HEK293 (cell line): ENCODE measurements around the gene SLC16A10.
A peak's percentile ranks its signal among the peaks of the same experiment; 100 is the strongest.

ENCODE experiments used
- CTCF ChIA-PET: fragments of 350-600 bp; formaldehyde crosslinking; extraction: SDS; loops from one replicate; lab custom pipeline; 2021; ENCODE audit warnings: antibody characterized with exemption; lab: Yijun Ruan, JAX
- POLR2A ChIA-PET: fragments of 300-600 bp; formaldehyde crosslinking; extraction: SDS; loops from one replicate; lab custom pipeline; 2020; ENCODE audit warnings: antibody characterized with exemption, inconsistent platforms; lab: Yijun Ruan, JAX
- H3K27ac ChIP-seq: fragments of 200-500 bp; sonication (Bioruptor generic); 2 replicates; pipeline ENCODE4 v1.5.1; 2014; ENCODE audit warnings: low read depth, low read length, control low read depth, inconsistent platforms; ENCODE audit errors: extremely low read depth
- H3K36me3 ChIP-seq, 2 experiments: fragments of 200-500 bp in 1 of 2; sonication (Bioruptor generic) in 1 of 2; 1 replicate in 1 of 2; 2 replicates in 1 of 2; pipeline ENCODE4 v1.5.1; 2014 to 2017; ENCODE audit warnings: inconsistent platforms in 2 of 2, low read length in 2 of 2; ENCODE audit not compliant: control insufficient read depth in 2 of 2, insufficient read depth in 1 of 2
- H3K4me1 ChIP-seq: fragments of 200-500 bp; sonication (Bioruptor generic); 2 replicates; pipeline ENCODE4 v1.5.1; 2014; ENCODE audit warnings: mild to moderate bottlenecking, low read length, inconsistent platforms; ENCODE audit not compliant: control insufficient read depth, insufficient read depth
- H3K4me3 ChIP-seq: 2 replicates; pipeline ENCODE4 v1.5.1; 2011; ENCODE audit warnings: low read depth, mild to moderate bottlenecking, control low read depth, low read length, moderate library complexity
- H3K9me3 ChIP-seq: fragments of 200-500 bp; sonication (Bioruptor generic); 2 replicates; pipeline ENCODE4 v1.5.1; 2014; ENCODE audit warnings: low read depth, low read length, inconsistent platforms; ENCODE audit not compliant: control insufficient read depth, insufficient read depth
- BCL11B ChIP-seq: fragments of 450-650 bp; formaldehyde crosslinking; IDR thresholded peaks from 2 replicates; pipeline ENCODE4 v1.5.1; 2016; ENCODE audit warnings: low read depth, missing biosample characterization, missing genetic modification characterization
- GFI1B ChIP-seq: fragments of 450-650 bp; formaldehyde crosslinking; IDR thresholded peaks from 2 replicates; pipeline ENCODE4 v1.5.1; 2016; ENCODE audit warnings: missing biosample characterization, missing genetic modification characterization
- HOXA7 ChIP-seq: sonication (generic); formaldehyde crosslinking; IDR thresholded peaks from 2 replicates; pipeline ENCODE4 v1.8.1; 2022; ENCODE audit warnings: missing genetic modification reagents, borderline replicate concordance
- HOXD13 ChIP-seq: sonication (generic); formaldehyde crosslinking; IDR thresholded peaks from 2 replicates; pipeline ENCODE4 v1.8.0; 2022; ENCODE audit warnings: missing genetic modification reagents, borderline replicate concordance
- IKZF3 ChIP-seq: fragments of 450-650 bp; IDR thresholded peaks from 2 replicates; pipeline ENCODE4 v1.5.0; 2018; ENCODE audit warnings: missing biosample characterization, mild to moderate bottlenecking, missing genetic modification characterization, moderate library complexity
- KLF16 ChIP-seq: fragments of 450-650 bp; formaldehyde crosslinking; IDR thresholded peaks from 2 replicates; pipeline ENCODE4 v1.5.1; 2017; ENCODE audit warnings: missing biosample characterization, missing genetic modification characterization
- PRDM4 ChIP-seq: fragments of 450-650 bp; formaldehyde crosslinking; IDR thresholded peaks from 2 replicates; pipeline ENCODE4 v1.5.1; 2017; ENCODE audit warnings: missing biosample characterization, missing genetic modification characterization
- PRDM6 ChIP-seq: fragments of 450-650 bp; formaldehyde crosslinking; IDR thresholded peaks from 2 replicates; pipeline ENCODE4 v1.5.1; 2017; ENCODE audit warnings: missing biosample characterization, missing genetic modification characterization
- SP3 ChIP-seq: fragments of 450-650 bp; formaldehyde crosslinking; IDR thresholded peaks from 2 replicates; pipeline ENCODE4 v1.5.1; 2016; ENCODE audit warnings: missing biosample characterization, missing genetic modification characterization
- TRIM28 ChIP-seq: IDR thresholded peaks from 2 replicates; pipeline ENCODE4 v1.6.1; 2011; ENCODE audit warnings: low read length, control low read depth, borderline replicate concordance
- ZBTB17 ChIP-seq: fragments of 450-650 bp; formaldehyde crosslinking; IDR thresholded peaks from 2 replicates; pipeline ENCODE4 v1.5.1; 2016; ENCODE audit warnings: missing biosample characterization, missing genetic modification characterization
- ZFP3 ChIP-seq: fragments of 450-650 bp; formaldehyde crosslinking; IDR thresholded peaks from 2 replicates; pipeline ENCODE4 v1.5.1; 2016; ENCODE audit warnings: low read depth, missing biosample characterization, missing genetic modification characterization
- ZFP41 ChIP-seq: fragments of 450-650 bp; formaldehyde crosslinking; IDR thresholded peaks from 2 replicates; pipeline ENCODE4 v1.5.1; 2016; ENCODE audit warnings: missing biosample characterization, missing genetic modification characterization, borderline replicate concordance
- ZNF112 ChIP-seq: fragments of 450-650 bp; formaldehyde crosslinking; IDR thresholded peaks from 2 replicates; pipeline ENCODE4 v1.5.0; 2017; ENCODE audit warnings: missing biosample characterization, missing genetic modification characterization
- ZNF184 ChIP-seq: fragments of 450-650 bp; IDR thresholded peaks from 2 replicates; pipeline ENCODE4 v1.5.1; 2018; ENCODE audit warnings: missing biosample characterization, mild to moderate bottlenecking, missing genetic modification characterization
- ZNF302 ChIP-seq: fragments of 450-650 bp; formaldehyde crosslinking; IDR thresholded peaks from 2 replicates; pipeline ENCODE4 v1.5.1; 2016; ENCODE audit warnings: missing biosample characterization, missing genetic modification characterization, low read depth
- ZNF324 ChIP-seq: fragments of 450-650 bp; formaldehyde crosslinking; IDR thresholded peaks from 2 replicates; pipeline ENCODE4 v1.5.1; 2016; ENCODE audit warnings: missing biosample characterization, missing genetic modification characterization
- ZNF341 ChIP-seq: fragments of 450-650 bp; formaldehyde crosslinking; IDR thresholded peaks from 2 replicates; pipeline ENCODE4; 2016; ENCODE audit warnings: low read depth, missing biosample characterization, missing genetic modification characterization
- ZNF48 ChIP-seq: fragments of 450-650 bp; formaldehyde crosslinking; IDR thresholded peaks from 2 replicates; pipeline ENCODE4 v1.5.1; 2016; ENCODE audit warnings: missing biosample characterization, missing genetic modification characterization
- ZNF514 ChIP-seq: fragments of 450-650 bp; formaldehyde crosslinking; IDR thresholded peaks from 2 replicates; pipeline ENCODE4 v1.5.1; 2016; ENCODE audit warnings: missing biosample characterization, missing genetic modification characterization
- ZNF600 ChIP-seq: fragments of 450-650 bp; formaldehyde crosslinking; IDR thresholded peaks from 2 replicates; pipeline ENCODE4 v1.5.1; 2016; ENCODE audit warnings: missing biosample characterization, missing genetic modification characterization
- ZNF677 ChIP-seq: fragments of 450-650 bp; IDR thresholded peaks from 2 replicates; pipeline ENCODE4 v1.5.0; 2018; ENCODE audit warnings: missing biosample characterization, mild to moderate bottlenecking, missing genetic modification characterization, moderate library complexity
- ZNF76 ChIP-seq: fragments of 450-650 bp; formaldehyde crosslinking; IDR thresholded peaks from 2 replicates; pipeline ENCODE4; 2016; ENCODE audit warnings: low read depth, missing biosample characterization, missing genetic modification characterization, borderline replicate concordance
- ZNF785 ChIP-seq: fragments of 450-650 bp; formaldehyde crosslinking; IDR thresholded peaks from 2 replicates; pipeline ENCODE4 v1.5.1; 2016; ENCODE audit warnings: missing biosample characterization, missing genetic modification characterization
- ZNF791 ChIP-seq: fragments of 450-650 bp; formaldehyde crosslinking; IDR thresholded peaks from 2 replicates; pipeline ENCODE4 v1.5.1; 2016; ENCODE audit warnings: missing biosample characterization, missing genetic modification characterization
- ZSCAN18 ChIP-seq: fragments of 450-650 bp; formaldehyde crosslinking; IDR thresholded peaks from 2 replicates; pipeline ENCODE4 v1.5.1; 2016; ENCODE audit warnings: missing biosample characterization, missing genetic modification characterization
- ZSCAN23 ChIP-seq: fragments of 450-650 bp; formaldehyde crosslinking; IDR thresholded peaks from 2 replicates; pipeline ENCODE4 v1.5.1; 2016; ENCODE audit warnings: missing biosample characterization, missing genetic modification characterization
- TF ChIP-seq, protein P1 (sequence below): fragments of 450-650 bp; formaldehyde crosslinking; IDR thresholded peaks from 2 replicates; pipeline ENCODE4; 2016; ENCODE audit warnings: missing biosample characterization, missing genetic modification characterization
- TF ChIP-seq, protein P2 (sequence below): fragments of 450-650 bp; formaldehyde crosslinking; IDR thresholded peaks from 2 replicates; pipeline ENCODE4 v1.5.1; 2016; ENCODE audit warnings: missing biosample characterization, missing genetic modification characterization

Gene SLC16A10

GRCh38 chr6:111121789-111122350, 34.6 kb downstream of the SLC16A10 start:
- TF ChIP-seq GFI1B (tag by site-specific recombination) (no peak), ZNF76 (no peak), ZNF184 (tag by site-specific recombination) (no peak), HOXD13 (CRISPR knock-in tag) (no peak), ZNF302 (tag by site-specific recombination) (no peak), KLF16 (tag by site-specific recombination) (no peak), SP3 (tag by site-specific recombination) (no peak), BCL11B (tag by site-specific recombination) (no peak), ZSCAN18 (no peak), PRDM4 (tag by site-specific recombination) (no peak), ZBTB17 (tag by site-specific recombination) (no peak), ZNF791 (tag by site-specific recombination) (no peak), ZNF514 (no peak)
- TF ChIP-seq, protein P1, sequence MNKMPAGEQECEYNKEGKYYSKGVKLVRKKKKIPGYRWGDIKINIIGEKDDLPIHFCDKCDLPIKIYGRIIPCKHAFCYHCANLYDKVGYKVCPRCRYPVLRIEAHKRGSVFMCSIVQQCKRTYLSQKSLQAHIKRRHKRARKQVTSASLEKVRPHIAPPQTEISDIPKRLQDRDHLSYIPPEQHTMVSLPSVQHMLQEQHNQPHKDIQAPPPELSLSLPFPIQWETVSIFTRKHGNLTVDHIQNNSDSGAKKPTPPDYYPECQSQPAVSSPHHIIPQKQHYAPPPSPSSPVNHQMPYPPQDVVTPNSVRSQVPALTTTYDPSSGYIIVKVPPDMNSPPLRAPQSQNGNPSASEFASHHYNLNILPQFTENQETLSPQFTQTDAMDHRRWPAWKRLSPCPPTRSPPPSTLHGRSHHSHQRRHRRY (tag by site-specific recombination): no peak
- Histone ChIP-seq H3K4me1 (peaks cover 7% of the 10 kb centered on the region; the same call in 1 of the 2 replicates), H3K4me3 (no peak overlapping the region), H3K36me3 (no peaks in the 10 kb centered on the region), H3K9me3 (no peaks in the 10 kb centered on the region), H3K27ac (no peak overlapping the region)
- CTCF ChIA-PET: no interaction called here
- POLR2A ChIA-PET: no interaction called here

DNA sequence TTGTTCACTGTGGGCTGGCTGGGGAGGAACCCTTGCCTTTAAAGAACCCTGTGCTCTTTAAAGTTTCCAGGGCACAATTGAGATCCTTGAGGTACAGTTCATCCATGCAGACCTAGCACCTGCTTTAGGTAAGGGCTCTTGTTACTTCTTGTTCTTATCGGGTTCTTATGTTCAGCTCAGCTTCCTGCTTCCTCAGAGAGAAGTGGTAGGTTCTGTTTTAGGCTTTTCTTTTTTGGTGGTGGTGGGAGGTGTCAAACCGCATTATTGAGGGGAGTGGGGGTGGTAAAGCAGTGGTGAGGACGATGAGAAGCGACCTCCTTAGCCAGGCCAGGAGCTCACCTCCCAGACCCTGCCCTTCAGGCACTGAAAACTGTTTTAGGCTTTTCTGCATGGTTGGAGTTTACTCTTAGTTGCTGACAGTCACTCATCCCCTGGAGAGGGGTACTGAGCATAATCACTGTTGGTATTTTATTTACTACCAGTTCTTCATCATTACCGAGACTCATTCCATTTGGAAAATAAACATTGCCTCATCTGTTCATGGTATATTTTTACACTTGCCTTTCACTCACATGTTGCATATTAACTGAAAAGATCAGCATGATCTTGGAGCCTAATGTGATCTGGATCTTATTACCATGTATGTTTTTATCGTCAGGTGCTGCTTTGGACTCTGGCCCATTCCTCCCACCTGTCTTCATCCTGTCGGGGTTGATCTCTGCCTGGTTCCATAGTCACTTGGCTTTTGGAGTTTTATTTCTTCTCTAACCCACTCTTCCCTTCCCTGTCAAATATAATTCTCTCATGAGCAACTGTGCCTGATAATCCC, 35.4 kb downstream of the SLC16A10 start:
- H3K9me3 ChIP-seq: no peaks in the 10 kb centered on the region
- ChIA-PET POLR2A (no interaction called here), CTCF (no interaction called here)
- no peak overlapping the region for H3K4me3 ChIP-seq
- H3K27ac ChIP-seq: no peak overlapping the region
- peaks cover 7% of the 10 kb centered on the region; the same call in 1 of the 2 replicates for H3K4me1 ChIP-seq
- no peaks in the 10 kb centered on the region for H3K36me3 ChIP-seq
- TF ChIP-seq ZNF48 (no peak), ZNF112 (tag by site-specific recombination) (no peak), ZSCAN23 (no peak), IKZF3 (tag by site-specific recombination) (no peak), ZNF600 (tag by site-specific recombination) (no peak; the same call in 1 of the 2 replicates), ZNF341 (tag by site-specific recombination) (no peak), HOXA7 (CRISPR knock-in tag) (no peak), ZFP3 (tag by site-specific recombination) (no peak), PRDM6 (tag by site-specific recombination) (peak; percentile 49), ZNF677 (tag by site-specific recombination) (no peak), TRIM28 (0 out of 2 replicates have a peak, but pooled peaks have one; percentile 51), ZFP41 (tag by site-specific recombination) (no peak), ZNF324 (tag by site-specific recombination) (no peak), ZNF785 (tag by site-specific recombination) (no peak)
- TF ChIP-seq, protein P2, sequence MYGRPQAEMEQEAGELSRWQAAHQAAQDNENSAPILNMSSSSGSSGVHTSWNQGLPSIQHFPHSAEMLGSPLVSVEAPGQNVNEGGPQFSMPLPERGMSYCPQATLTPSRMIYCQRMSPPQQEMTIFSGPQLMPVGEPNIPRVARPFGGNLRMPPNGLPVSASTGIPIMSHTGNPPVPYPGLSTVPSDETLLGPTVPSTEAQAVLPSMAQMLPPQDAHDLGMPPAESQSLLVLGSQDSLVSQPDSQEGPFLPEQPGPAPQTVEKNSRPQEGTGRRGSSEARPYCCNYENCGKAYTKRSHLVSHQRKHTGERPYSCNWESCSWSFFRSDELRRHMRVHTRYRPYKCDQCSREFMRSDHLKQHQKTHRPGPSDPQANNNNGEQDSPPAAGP (tag by site-specific recombination): no peak
